Esophagus squamous epithelium (tissue), 4 donors: ENCODE results near the gene SAP25.

ENCODE experiments used
- POLR2A ChIP-seq, 4 donors: fragments of 450-650 bp; IDR thresholded peaks; one replicate each; pipeline ENCODE4 v1.6.1; 2017; ENCODE audit warnings: antibody characterized with exemption in 4 of 4, mild to moderate bottlenecking in 4 of 4, moderate library complexity in 3 of 4
- TF ChIP-seq, protein P1 (sequence below), 6 experiments: fragments of 450-650 bp in 4 of 6; fragments of 200-600 bp in 2 of 6; sonication (generic) in 2 of 6; IDR thresholded peaks; one replicate each; pipeline ENCODE4 v1.5.1; 2016 to 2019; ENCODE audit warnings: antibody characterized with exemption in 6 of 6, mild to moderate bottlenecking in 4 of 6, moderate library complexity in 4 of 6

DNA sequence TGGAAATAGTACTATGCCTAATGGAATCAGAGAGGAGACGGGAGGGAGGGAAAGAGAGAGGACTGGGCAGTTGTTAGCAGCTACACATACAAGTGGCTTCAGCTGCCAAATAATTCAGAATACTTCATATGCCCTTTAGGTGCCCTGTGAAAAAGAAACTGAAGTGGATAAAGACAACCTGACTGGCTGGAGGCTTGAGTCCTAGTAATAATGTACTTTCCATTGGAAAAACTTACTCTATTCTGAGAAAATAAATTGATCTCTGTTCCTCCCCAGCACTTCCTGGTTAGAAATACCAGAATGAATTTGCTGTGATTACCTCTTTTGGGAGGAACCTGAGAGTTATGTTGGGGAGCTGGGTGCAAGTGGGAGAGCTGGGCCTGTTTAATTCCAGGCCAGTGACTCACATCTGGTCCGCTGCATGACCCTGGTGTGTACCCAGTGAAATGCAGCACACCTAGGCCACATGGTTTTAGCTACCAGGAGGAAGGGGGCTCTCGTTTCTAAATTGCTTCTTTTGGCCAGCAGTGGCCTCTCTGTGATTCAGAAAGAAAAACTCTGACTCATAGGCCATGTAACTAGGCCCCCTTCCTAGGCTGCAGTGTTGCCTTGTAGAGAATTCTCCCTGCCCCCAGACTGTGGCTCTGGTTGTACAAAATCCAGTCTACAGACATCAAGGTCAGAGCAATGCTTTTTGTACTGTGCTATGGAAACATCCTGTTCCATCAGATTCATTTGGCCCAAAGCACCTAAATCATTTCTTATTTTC is 28.2 kb downstream of the SAP25 start:
- TF ChIP-seq, protein P1, sequence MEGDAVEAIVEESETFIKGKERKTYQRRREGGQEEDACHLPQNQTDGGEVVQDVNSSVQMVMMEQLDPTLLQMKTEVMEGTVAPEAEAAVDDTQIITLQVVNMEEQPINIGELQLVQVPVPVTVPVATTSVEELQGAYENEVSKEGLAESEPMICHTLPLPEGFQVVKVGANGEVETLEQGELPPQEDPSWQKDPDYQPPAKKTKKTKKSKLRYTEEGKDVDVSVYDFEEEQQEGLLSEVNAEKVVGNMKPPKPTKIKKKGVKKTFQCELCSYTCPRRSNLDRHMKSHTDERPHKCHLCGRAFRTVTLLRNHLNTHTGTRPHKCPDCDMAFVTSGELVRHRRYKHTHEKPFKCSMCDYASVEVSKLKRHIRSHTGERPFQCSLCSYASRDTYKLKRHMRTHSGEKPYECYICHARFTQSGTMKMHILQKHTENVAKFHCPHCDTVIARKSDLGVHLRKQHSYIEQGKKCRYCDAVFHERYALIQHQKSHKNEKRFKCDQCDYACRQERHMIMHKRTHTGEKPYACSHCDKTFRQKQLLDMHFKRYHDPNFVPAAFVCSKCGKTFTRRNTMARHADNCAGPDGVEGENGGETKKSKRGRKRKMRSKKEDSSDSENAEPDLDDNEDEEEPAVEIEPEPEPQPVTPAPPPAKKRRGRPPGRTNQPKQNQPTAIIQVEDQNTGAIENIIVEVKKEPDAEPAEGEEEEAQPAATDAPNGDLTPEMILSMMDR (IDR thresholded peaks at IDR 0.05) = peak in 1 of 6 experiments; percentile 17
- no peak for TF ChIP-seq POLR2A (IDR thresholded peaks at IDR 0.05)
